ENCODE data around the gene REC114.

Gene REC114

GRCh38 chr15:73590263-73590662 lies 147.3 kb downstream of the REC114 start:
- no peak for TF ChIP-seq CTCF (IDR thresholded peaks at IDR 0.05; ENCODE audit: low read depth, low read length)
- Histone ChIP-seq H3K9me3 (no peaks in the 10 kb centered on the region), H3K4me3 (ENCODE audit: low read depth, low read length) (no peak overlapping the region), H3K27me3 (no peaks in the 10 kb centered on the region), H3K36me3 (peaks cover 21% of the 10 kb centered on the region), H3K4me1 (peaks cover 27% of the 10 kb centered on the region)
- no peak for DNase-seq

- Histone ChIP-seq H3K9me3 (no peaks in the 10 kb centered on the region), H3K36me3 (peaks cover 3% of the 10 kb centered on the region; the same call in 1 of the 2 replicates), H3K4me3 (ENCODE audit: low read depth, low read length) (no peak overlapping the region), H3K4me1 (peaks cover 30% of the 10 kb centered on the region), H3K27me3 (no peaks in the 10 kb centered on the region)
- no peak for TF ChIP-seq CTCF (IDR thresholded peaks at IDR 0.05; ENCODE audit: low read depth, low read length)
- DNase-seq = peak; percentile 77
These were observed 150.5 kb downstream of the REC114 start for GRCh38 chr15:73593304-73594074.

DNA sequence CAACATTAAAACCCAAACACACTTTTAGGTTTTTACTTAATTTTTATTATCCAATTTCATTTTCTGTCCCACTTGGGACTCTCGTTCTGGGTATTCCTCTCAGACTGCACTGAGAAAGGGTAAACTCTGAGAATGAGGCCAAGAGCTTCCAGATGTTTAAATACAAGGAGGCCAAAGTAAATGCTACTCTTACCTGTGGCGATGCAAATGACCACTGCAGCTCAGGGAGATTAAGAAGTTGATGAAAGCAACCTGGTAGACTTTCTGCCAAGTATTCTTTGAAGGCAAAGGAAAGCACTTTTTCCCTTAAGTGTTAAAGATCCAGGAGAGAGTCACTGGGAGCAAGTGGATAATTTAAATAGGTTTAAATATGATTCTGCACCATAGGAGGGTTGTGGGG lies 151.1 kb downstream of the REC114 start:
- Histone ChIP-seq H3K4me1 (peaks cover 30% of the 10 kb centered on the region), H3K4me3 (ENCODE audit: low read depth, low read length) (no peak overlapping the region), H3K9me3 (no peaks in the 10 kb centered on the region), H3K27me3 (no peaks in the 10 kb centered on the region), H3K36me3 (no peaks in the 10 kb centered on the region; the same call in 1 of the 2 replicates)
- DNase-seq = no peak
- TF ChIP-seq CTCF (IDR thresholded peaks at IDR 0.05; ENCODE audit: low read depth, low read length) = no peak

- no peak overlapping the region for H3K4me3 ChIP-seq (ENCODE audit: low read depth, low read length)
- DNase-seq = no peak
- no peaks in the 10 kb centered on the region for H3K9me3 ChIP-seq
- no peak for TF ChIP-seq CTCF (IDR thresholded peaks at IDR 0.05; ENCODE audit: low read depth, low read length)
- H3K4me1 ChIP-seq = peaks cover 33% of the 10 kb centered on the region
- no peaks in the 10 kb centered on the region for H3K36me3 ChIP-seq
- no peaks in the 10 kb centered on the region for H3K27me3 ChIP-seq
These were observed 153.2 kb downstream of the REC114 start for GRCh38 chr15:73596174-73596573.

DNA sequence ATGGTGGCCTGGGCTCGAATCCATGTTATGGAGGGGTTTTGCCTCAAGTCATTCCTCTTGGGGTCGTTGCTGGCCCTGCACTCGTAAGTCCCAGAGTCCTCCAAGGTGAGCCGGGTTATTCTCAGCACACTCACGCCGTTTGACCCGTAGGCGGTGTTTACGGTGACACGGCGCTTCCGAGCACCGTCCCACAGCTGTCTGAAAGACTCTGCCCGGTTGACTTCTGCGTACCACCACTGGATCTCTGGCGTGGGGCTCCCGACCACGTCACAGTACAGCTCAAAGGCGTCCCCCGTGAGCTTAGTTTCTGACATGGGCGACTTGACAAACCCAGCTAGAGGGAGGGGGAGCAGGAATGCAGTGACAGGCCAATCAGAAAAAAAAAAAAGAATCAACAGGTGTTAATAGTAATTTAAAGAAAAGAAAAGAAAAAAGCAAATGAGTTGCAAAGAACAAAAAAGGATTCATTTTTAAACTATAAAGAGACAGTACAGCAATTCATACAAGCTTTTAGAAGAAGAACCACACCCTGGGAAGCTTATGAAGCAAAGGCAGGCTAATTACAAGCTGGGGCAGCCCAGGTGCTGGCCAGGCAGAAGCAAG lies 154.2 kb downstream of the REC114 start:
- Histone ChIP-seq H3K4me3 (ENCODE audit: low read depth, low read length) (no peak overlapping the region), H3K27me3 (no peaks in the 10 kb centered on the region), H3K9me3 (no peaks in the 10 kb centered on the region), H3K36me3 (no peaks in the 10 kb centered on the region), H3K4me1 (peaks cover 36% of the 10 kb centered on the region)
- no peak for TF ChIP-seq CTCF (IDR thresholded peaks at IDR 0.05; ENCODE audit: low read depth, low read length)
- DNase-seq = no peak

GRCh38 chr15:73598530-73599160 lies 155.7 kb downstream of the REC114 start:
- Histone ChIP-seq H3K36me3 (no peaks in the 10 kb centered on the region), H3K27me3 (no peaks in the 10 kb centered on the region), H3K4me3 (ENCODE audit: low read depth, low read length) (no peak overlapping the region), H3K4me1 (peaks cover 34% of the 10 kb centered on the region), H3K9me3 (no peaks in the 10 kb centered on the region)
- peak; percentile 27 for DNase-seq
- TF ChIP-seq CTCF (IDR thresholded peaks at IDR 0.05; ENCODE audit: low read depth, low read length) = no peak
